Fibroblast of the aortic adventitia (primary cell): ENCODE results near the gene MAP7D2. TPM values are rescaled to one million over a fixed set of nuclear protein-coding genes. Genes with fewer than 3 reads are reported as not detected.
A peak's percentile ranks its signal among the peaks of the same experiment; 100 is the strongest.

Experiments used
- DNase-seq: peaks from one replicate; pipeline ENCODE4 v3.0.0-alpha.2; 2010; ENCODE audit warnings: low read depth
- H3K4me3 ChIP-seq: 2 replicates; pipeline ENCODE4 v1.5.1; 2011; ENCODE audit warnings: low read depth, mild to moderate bottlenecking, control low read depth, low read length, moderate library complexity
- CTCF ChIP-seq: IDR thresholded peaks from 2 replicates; pipeline ENCODE4 v1.5.1; 2011; ENCODE audit warnings: mild to moderate bottlenecking, low read length, control low read depth, inconsistent platforms; ENCODE audit not compliant: insufficient read depth
- total RNA-seq: library from RNA; depleted of rRNA; stranded (reverse); fragments of >200 nt; gene quantifications from 2 replicates; pipeline ENCODE4 v1.2.3, GENCODE V29; 2012; ENCODE audit warnings: low replicate concordance

The MAP7D2 gene
- total RNA-seq, 1 donor = 0.18 TPM

- no peak for TF ChIP-seq CTCF
- DNase-seq = no peak
- H3K4me3 ChIP-seq = no peak overlapping the region
Measured at GRCh38 chrX:20143561-20143960, 26.9 kb upstream of the MAP7D2 start.

- no peak for DNase-seq
- TF ChIP-seq CTCF = no peak
- H3K4me3 ChIP-seq = no peak overlapping the region
Measured at GRCh38 chrX:20143111-20143510, 26.4 kb upstream of the MAP7D2 start.

GRCh38 chrX:20141281-20142220, 24.8 kb upstream of the MAP7D2 start, which contains the start of gene EIF1AX:
TSS of gene EIF1AX (minus strand) at chrX:20141838. CDS start at chrX:20141640, 198 bp downstream.
- peak; percentile 99 for DNase-seq
- no peak for TF ChIP-seq CTCF
- peak within 1 kb of the TSS; percentile 92 for H3K4me3 ChIP-seq

GRCh38 chrX:20140420-20140819, 23.7 kb upstream of the MAP7D2 start:
- TF ChIP-seq CTCF = no peak
- DNase-seq = no peak
- H3K4me3 ChIP-seq = peak overlapping the region; percentile 92

GRCh38 chrX:20139966-20140365, 23.3 kb upstream of the MAP7D2 start:
- TF ChIP-seq CTCF = no peak
- DNase-seq = peak; percentile 75
- H3K4me3 ChIP-seq = peak overlapping the region; percentile 92

- TF ChIP-seq CTCF = no peak
- no peak overlapping the region for H3K4me3 ChIP-seq
- no peak for DNase-seq
Measured at GRCh38 chrX:20135944-20136343, 19.2 kb upstream of the MAP7D2 start.
